CD4-positive, alpha-beta memory T cell (primary cell): Measurements from ENCODE around the gene TAS2R1. TPM values are rescaled to one million over a fixed set of nuclear protein-coding genes. Genes with fewer than 3 reads are reported as not detected.

Experiments used
- CTCF ChIA-PET: fragments of 350-600 bp; sonication (Branson Sonifier 250); formaldehyde crosslinking; loops from one replicate; lab custom pipeline; 2021; ENCODE audit warnings: inconsistent platforms; ENCODE audit not compliant: partially characterized antibody; lab: Charles Lee
- POLR2A ChIA-PET: fragments of 350-600 bp; sonication (Branson Sonifier 250); formaldehyde crosslinking; loops from one replicate; lab custom pipeline; 2021; ENCODE audit not compliant: partially characterized antibody; lab: Charles Lee
- DNase-seq, 5 donors: peaks; one replicate each; pipeline versions ENCODE4 v3.0.0 to v3.0.0-alpha.2; 2020 to 2022; ENCODE audit warnings: mixed read lengths in 1 of 5
- H3K27ac ChIP-seq: one replicate; pipeline ENCODE4 v1.7.0; 2013; ENCODE audit warnings: low read depth, low read length
- H3K27me3 ChIP-seq: 2 replicates; pipeline ENCODE4 v1.7.0; 2013; ENCODE audit warnings: mild to moderate bottlenecking, low read length, moderate library complexity; ENCODE audit not compliant: insufficient read depth
- H3K36me3 ChIP-seq: 2 replicates; pipeline ENCODE4 v1.7.0; 2013; ENCODE audit warnings: mild to moderate bottlenecking, low read length, moderate library complexity; ENCODE audit not compliant: insufficient read depth
- H3K4me1 ChIP-seq: 2 replicates; pipeline ENCODE4 v1.7.0; 2013; ENCODE audit warnings: mild to moderate bottlenecking, low read length, moderate library complexity; ENCODE audit not compliant: insufficient read depth
- H3K4me3 ChIP-seq, 2 donors: one replicate each; pipeline ENCODE4 v1.7.0; 2013; ENCODE audit warnings: low read length in 2 of 2, mild to moderate bottlenecking in 1 of 2
- H3K9me3 ChIP-seq, 2 donors: one replicate each; pipeline ENCODE4 v1.7.0; 2013; ENCODE audit warnings: low read length in 2 of 2, control low read depth in 1 of 2; ENCODE audit not compliant: control insufficient read depth in 1 of 2
- H3K27ac Mint-ChIP-seq, 7 donors: one replicate each; pipeline ENCODE4 v1.8.0; 2020 to 2021; ENCODE audit warnings: mixed read lengths in 7 of 7, mild to moderate bottlenecking in 6 of 7, inconsistent platforms in 3 of 7, moderate library complexity in 3 of 7
- H3K27me3 Mint-ChIP-seq, 2 donors: one replicate each; pipeline ENCODE4 v1.8.0; 2020 to 2021; ENCODE audit warnings: mixed read lengths in 2 of 2
- H3K36me3 Mint-ChIP-seq, 2 donors: one replicate each; pipeline ENCODE4 v1.8.0; 2020 to 2021; ENCODE audit warnings: mixed read lengths in 2 of 2, inconsistent platforms in 1 of 2, mild to moderate bottlenecking in 1 of 2
- H3K4me1 Mint-ChIP-seq, 4 donors: one replicate each; pipeline ENCODE4 v1.8.0; 2020 to 2021; ENCODE audit warnings: mixed read lengths in 4 of 4, mild to moderate bottlenecking in 1 of 4
- H3K4me3 Mint-ChIP-seq, 8 donors: one replicate each; pipeline ENCODE4 v1.8.0; 2020 to 2021; ENCODE audit warnings: mixed read lengths in 8 of 8, mild to moderate bottlenecking in 7 of 8, moderate library complexity in 6 of 8, inconsistent platforms in 3 of 8
- H3K9me3 Mint-ChIP-seq, 8 donors: one replicate each; pipeline ENCODE4 v1.8.0; 2020 to 2021; ENCODE audit warnings: mixed read lengths in 8 of 8, mild to moderate bottlenecking in 5 of 8, inconsistent platforms in 3 of 8, moderate library complexity in 1 of 8
- intact Hi-C: fragments of 100-400 bp; cut with micrococcal nuclease; formaldehyde crosslinking; loops from one replicate; pipeline ENCODE4 v1.15.1; 2023
- polyA plus RNA-seq, 2 donors: library from polyadenylated mRNA; unstranded; fragments of 300-500 nt; fragmentation: Illumina TruSeq; gene quantifications; one replicate each; pipeline ENCODE4 v1.2.3, GENCODE V29; 2021
- total RNA-seq, 2 experiments: library from RNA; stranded (reverse); gene quantifications; one replicate each; pipeline ENCODE4 v1.2.3, GENCODE V29; 2021

Gene TAS2R1, protein sequence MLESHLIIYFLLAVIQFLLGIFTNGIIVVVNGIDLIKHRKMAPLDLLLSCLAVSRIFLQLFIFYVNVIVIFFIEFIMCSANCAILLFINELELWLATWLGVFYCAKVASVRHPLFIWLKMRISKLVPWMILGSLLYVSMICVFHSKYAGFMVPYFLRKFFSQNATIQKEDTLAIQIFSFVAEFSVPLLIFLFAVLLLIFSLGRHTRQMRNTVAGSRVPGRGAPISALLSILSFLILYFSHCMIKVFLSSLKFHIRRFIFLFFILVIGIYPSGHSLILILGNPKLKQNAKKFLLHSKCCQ
- total RNA-seq (not detected), polyA plus RNA-seq (under 1 TPM in 1 of 2 donors, not detected in 1; 0.14 TPM)

GRCh38 chr5:9630251-9630650 is at the start of gene TAS2R1:
Gene TAS2R1, minus strand, starts transcription at chr5:9630351. Its CDS starts 319 bp downstream, at chr5:9630032.
- intact Hi-C loops: no loop called here
- Histone ChIP-seq H3K36me3 (no peaks in the 10 kb centered on the region), H3K4me1 (no peaks in the 10 kb centered on the region), H3K9me3 (no peaks in the 10 kb centered on the region), H3K4me3 (no peak within 1 kb of the TSS), H3K27ac (no peak within 1 kb of the TSS), H3K27me3 (no peaks in the 10 kb centered on the region)
- H3K4me1 Mint-ChIP-seq: no peaks in the 10 kb centered on the region
- H3K9me3 Mint-ChIP-seq: peaks cover 4 to 14% (median 9%) of the 10 kb centered on the region in 8 donors
- no peaks in the 10 kb centered on the region for H3K27me3 Mint-ChIP-seq
- no peak within 1 kb of the TSS for H3K27ac Mint-ChIP-seq
- POLR2A ChIA-PET: no interaction called here
- CTCF ChIA-PET: no interaction called here
- no peak for DNase-seq
- no peaks in the 10 kb centered on the region for H3K36me3 Mint-ChIP-seq
- no peak within 1 kb of the TSS for H3K4me3 Mint-ChIP-seq

- no peak overlapping the region for H3K27ac ChIP-seq
- H3K36me3 ChIP-seq: no peaks in the 10 kb centered on the region
- no peak overlapping the region for H3K4me3 ChIP-seq
- no peaks in the 10 kb centered on the region for H3K9me3 ChIP-seq
- intact Hi-C loops: no loop called here
- Mint-ChIP-seq H3K27me3 (no peaks in the 10 kb centered on the region), H3K9me3 (peaks cover 0 to 13% (median 8%) of the 10 kb centered on the region in 8 donors), H3K36me3 (no peaks in the 10 kb centered on the region), H3K4me3 (no peak overlapping the region), H3K27ac (no peak overlapping the region), H3K4me1 (no peaks in the 10 kb centered on the region)
- POLR2A ChIA-PET: no interaction called here
- CTCF ChIA-PET: no interaction called here
- H3K27me3 ChIP-seq: no peaks in the 10 kb centered on the region
- no peak for DNase-seq
- no peaks in the 10 kb centered on the region for H3K4me1 ChIP-seq
These were observed 40.2 kb upstream of the TAS2R1 start for GRCh38 chr5:9670371-9670770.

DNA sequence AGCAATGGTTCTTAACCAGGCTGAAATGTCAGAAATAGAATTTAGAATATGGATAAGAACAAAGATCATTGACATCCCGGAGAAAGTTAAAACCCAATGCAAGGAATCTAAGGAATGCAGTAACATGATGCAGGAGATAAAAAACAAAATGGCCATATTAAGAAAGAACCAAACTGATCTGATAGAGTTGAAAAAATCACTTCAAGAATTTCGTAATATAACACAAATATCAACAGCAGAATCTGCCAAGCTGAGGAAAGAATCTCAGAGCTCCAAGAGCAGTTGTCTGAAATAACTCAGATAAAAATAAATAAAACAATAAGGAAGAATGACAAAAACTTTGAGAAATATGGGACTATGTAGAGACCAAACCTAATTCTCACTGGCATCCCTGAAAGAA is 37.8 kb upstream of the TAS2R1 start:
- intact Hi-C loops: no loop called here
- POLR2A ChIA-PET: no interaction called here

DNA sequence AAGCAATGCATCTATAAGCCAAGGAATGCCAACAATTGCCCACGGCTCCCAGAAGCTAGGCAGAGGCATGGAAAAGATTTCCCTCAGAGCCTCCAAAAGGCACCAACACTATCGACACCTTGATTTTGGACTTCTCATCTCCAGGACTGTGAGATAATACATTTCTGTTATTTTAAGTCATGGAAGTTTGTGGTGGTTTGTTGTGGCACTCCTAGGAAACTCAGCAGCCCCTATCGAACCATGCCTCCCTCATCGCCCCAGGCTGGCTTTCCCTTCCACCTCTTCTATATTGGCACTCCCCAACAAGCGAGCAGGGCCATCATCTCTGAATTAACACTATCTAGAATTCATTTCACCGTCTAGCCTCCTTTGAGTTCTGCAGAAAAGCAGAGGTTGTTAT is 33.7 kb upstream of the TAS2R1 start:
- DNase-seq: no peak
- ChIA-PET POLR2A (no interaction called here), CTCF (no interaction called here)
- Mint-ChIP-seq H3K4me3 (no peak overlapping the region), H3K27ac (no peak overlapping the region), H3K4me1 (no peaks in the 10 kb centered on the region), H3K36me3 (no peaks in the 10 kb centered on the region), H3K27me3 (no peaks in the 10 kb centered on the region), H3K9me3 (peaks cover 0 to 30% (median 6%) of the 10 kb centered on the region in 8 donors)
- Histone ChIP-seq H3K27ac (no peak overlapping the region), H3K4me1 (no peaks in the 10 kb centered on the region), H3K4me3 (no peak overlapping the region), H3K27me3 (no peaks in the 10 kb centered on the region), H3K36me3 (no peaks in the 10 kb centered on the region), H3K9me3 (no peaks in the 10 kb centered on the region)
- intact Hi-C loops: no loop called here

More for the DNA sequence above, 37.8 kb upstream of the TAS2R1 start:
- no peak for DNase-seq
- CTCF ChIA-PET: no interaction called here
- H3K27me3 ChIP-seq: no peaks in the 10 kb centered on the region
- Mint-ChIP-seq H3K36me3 (no peaks in the 10 kb centered on the region), H3K4me1 (no peaks in the 10 kb centered on the region), H3K27ac (no peak overlapping the region), H3K4me3 (no peak overlapping the region), H3K9me3 (peaks cover 0 to 16% (median 8%) of the 10 kb centered on the region in 8 donors), H3K27me3 (no peaks in the 10 kb centered on the region)
- no peaks in the 10 kb centered on the region for H3K9me3 ChIP-seq
- H3K27ac ChIP-seq: no peak overlapping the region
- H3K36me3 ChIP-seq: no peaks in the 10 kb centered on the region
- H3K4me1 ChIP-seq: no peaks in the 10 kb centered on the region
- H3K4me3 ChIP-seq: no peak overlapping the region

- H3K36me3 ChIP-seq: no peaks in the 10 kb centered on the region
- H3K27ac ChIP-seq: no peak overlapping the region
- Mint-ChIP-seq H3K27me3 (no peaks in the 10 kb centered on the region), H3K4me3 (peak overlapping the region in 1 of 8 donors; percentile 27), H3K4me1 (no peaks in the 10 kb centered on the region), H3K27ac (no peak overlapping the region), H3K9me3 (peaks cover 0 to 17% (median 4%) of the 10 kb centered on the region in 8 donors), H3K36me3 (no peaks in the 10 kb centered on the region)
- intact Hi-C loops: no loop called here
- H3K4me1 ChIP-seq: no peaks in the 10 kb centered on the region
- H3K4me3 ChIP-seq: no peak overlapping the region
- H3K9me3 ChIP-seq: no peaks in the 10 kb centered on the region
- ChIA-PET POLR2A (no interaction called here), CTCF (no interaction called here)
- no peak for DNase-seq
- H3K27me3 ChIP-seq: no peaks in the 10 kb centered on the region
These were observed 31.3 kb upstream of the TAS2R1 start for GRCh38 chr5:9661316-9662015.

DNA sequence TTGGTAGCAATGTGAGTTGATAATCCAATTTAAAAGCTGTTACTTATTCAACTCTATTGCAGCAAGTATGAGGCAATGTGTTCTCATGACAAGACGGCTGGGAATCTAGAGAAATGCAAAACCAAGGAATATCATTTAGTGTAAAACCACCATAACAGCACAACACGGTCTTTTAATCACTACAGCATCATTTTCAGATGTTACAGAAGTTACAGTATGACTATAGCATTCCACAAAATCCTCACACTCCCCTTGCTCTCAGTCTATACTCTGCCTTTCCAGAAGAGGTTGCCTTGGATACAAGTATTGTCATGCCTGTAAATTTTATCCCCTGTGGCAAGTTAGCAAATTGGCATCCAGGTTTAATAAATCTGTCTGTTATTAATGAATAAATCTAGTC is 28.6 kb upstream of the TAS2R1 start:
- Histone ChIP-seq H3K36me3 (no peaks in the 10 kb centered on the region), H3K27me3 (no peaks in the 10 kb centered on the region), H3K9me3 (no peaks in the 10 kb centered on the region), H3K4me1 (no peaks in the 10 kb centered on the region), H3K27ac (no peak overlapping the region), H3K4me3 (no peak overlapping the region)
- no peak overlapping the region for H3K27ac Mint-ChIP-seq
- H3K4me1 Mint-ChIP-seq: no peaks in the 10 kb centered on the region
- peaks cover 0 to 14% (median 2%) of the 10 kb centered on the region in 8 donors for H3K9me3 Mint-ChIP-seq
- intact Hi-C loops: no loop called here
- ChIA-PET POLR2A (no interaction called here), CTCF (no interaction called here)
- no peaks in the 10 kb centered on the region for H3K27me3 Mint-ChIP-seq
- DNase-seq: no peak
- no peaks in the 10 kb centered on the region for H3K36me3 Mint-ChIP-seq
- H3K4me3 Mint-ChIP-seq: no peak overlapping the region

GRCh38 chr5:9657819-9658218 is 27.7 kb upstream of the TAS2R1 start:
- no peak overlapping the region for H3K4me3 Mint-ChIP-seq
- peaks cover 0 to 14% (median 2%) of the 10 kb centered on the region in 8 donors for H3K9me3 Mint-ChIP-seq
- Histone ChIP-seq H3K4me3 (no peak overlapping the region), H3K27ac (no peak overlapping the region), H3K27me3 (no peaks in the 10 kb centered on the region), H3K36me3 (no peaks in the 10 kb centered on the region), H3K4me1 (no peaks in the 10 kb centered on the region), H3K9me3 (no peaks in the 10 kb centered on the region)
- intact Hi-C loops: no loop called here
- CTCF ChIA-PET: no interaction called here
- H3K4me1 Mint-ChIP-seq: no peaks in the 10 kb centered on the region
- DNase-seq: no peak
- POLR2A ChIA-PET: no interaction called here
- no peaks in the 10 kb centered on the region for H3K36me3 Mint-ChIP-seq
- H3K27me3 Mint-ChIP-seq: no peaks in the 10 kb centered on the region
- no peak overlapping the region for H3K27ac Mint-ChIP-seq
